ENCODE data around the gene PRPF40A.

The PRPF40A gene

DNA sequence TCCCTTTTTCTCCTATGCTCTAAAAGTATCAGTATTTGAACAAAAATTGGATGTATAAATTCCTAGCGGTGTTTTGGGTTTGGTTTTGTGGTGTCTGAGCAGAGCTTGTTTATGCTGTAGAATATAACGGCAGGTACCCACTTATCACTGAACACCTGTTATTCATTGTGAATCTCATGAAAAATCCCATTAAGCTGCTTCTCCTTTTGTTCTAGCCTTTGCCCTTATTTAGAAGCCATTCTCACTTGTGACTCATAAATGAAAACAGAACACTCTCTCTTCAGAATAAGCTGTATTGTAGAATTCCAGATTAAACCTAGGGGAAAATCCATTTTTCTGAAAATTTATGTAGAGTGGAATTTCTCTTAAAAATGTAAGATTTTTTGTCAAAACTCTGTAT lies 104.0 kb downstream of the PRPF40A start:
- no peak for DNase-seq

DNA sequence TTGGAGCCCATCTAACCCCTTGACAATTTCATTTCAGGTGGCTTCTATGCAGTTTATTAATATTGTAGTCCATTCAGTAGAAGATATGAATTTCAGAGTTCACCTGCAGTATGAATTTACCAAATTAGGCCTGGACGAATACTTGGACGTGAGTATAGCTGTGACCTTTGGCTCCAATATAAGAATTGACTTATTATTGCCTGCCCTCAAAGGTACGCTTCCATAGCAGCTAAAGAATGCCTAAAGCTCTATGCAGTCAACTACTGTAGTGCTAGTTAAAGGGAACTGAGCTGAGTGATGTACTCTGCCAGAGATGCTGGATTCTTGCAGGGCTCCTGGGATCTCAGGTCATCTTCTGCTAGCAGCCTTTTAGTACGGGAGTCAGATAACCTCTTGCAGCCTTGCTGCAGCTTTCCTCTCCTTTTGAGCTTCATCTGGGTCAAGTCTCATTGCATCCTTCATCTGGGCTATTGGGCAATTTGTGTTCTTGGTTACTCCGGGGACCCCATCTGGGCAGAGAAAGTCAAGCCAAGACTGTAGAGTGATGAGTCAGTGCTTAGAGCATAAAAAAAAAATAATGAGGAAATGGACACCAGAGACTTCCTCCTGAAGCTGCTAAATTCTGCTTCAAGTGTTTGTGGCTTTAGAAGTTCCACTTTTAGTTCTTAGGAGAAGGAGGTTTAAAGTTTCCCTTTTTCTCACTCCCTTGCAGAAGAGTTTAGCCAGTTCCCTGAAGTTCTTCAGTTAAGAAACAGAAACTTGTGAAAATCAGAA lies 105.6 kb downstream of the PRPF40A start:
- no peak for DNase-seq

DNA sequence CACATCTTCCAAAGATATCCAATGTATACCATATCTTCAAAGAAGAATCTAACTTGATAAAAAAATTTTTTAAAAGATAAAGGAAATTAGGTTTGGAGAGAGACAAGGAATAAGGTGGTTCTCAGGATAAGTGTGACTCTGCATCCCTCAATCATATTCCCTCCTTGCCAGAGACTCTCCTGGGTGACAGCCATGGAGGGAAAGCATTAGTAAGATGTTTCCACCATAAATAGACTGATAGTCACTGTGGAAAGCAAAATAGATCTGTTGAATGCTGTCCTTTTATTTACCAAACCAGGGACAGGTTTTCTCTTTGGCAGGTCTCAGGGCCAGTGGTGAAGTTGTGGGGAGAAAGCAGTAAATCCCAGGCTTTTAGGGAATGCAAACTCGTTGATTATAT lies 107.6 kb downstream of the PRPF40A start:
- DNase-seq, result no peak

DNA sequence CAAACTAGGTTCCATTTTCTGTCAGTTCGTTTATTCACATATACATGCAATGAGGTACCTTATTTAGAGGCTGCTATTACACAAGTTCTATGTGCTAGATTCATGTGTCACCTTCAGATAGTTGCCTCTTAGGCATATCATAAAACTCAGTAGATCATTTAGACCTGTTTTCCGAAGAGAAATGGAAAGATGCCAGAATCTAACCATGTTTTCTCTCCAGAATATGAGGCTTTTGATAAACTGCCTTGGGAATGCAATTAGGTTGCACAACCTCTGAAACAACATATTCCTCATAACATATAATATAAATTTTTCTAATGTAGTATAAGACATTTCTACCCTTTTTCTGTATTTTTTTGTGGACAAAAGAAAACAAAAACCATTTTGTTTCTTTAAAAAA lies 108.1 kb downstream of the PRPF40A start:
- no peak for DNase-seq

DNA sequence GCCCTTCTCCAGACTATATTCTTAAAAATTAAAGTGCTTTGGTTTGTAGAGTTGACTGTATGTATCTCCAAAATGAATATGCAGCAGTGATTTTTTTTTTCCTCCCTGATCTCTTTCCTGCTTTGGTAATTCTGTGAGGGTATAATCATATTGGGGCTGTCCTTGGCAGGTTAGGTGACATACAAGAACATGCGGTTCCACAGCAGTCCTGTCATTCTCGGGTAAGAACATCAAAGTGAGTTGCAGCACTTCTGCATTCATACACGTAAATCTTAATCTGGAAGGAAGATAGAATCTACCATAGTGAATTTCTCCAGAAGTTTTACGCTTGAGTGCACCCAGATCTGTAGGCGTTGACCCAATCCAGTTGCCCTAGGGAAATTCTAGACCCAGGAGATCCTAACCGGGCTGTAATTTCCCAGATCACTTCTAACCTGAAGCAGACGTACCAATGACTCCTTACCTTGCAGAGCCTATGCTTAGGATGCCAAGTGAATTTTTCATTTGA lies 109.4 kb downstream of the PRPF40A start:
- no peak for DNase-seq

DNA sequence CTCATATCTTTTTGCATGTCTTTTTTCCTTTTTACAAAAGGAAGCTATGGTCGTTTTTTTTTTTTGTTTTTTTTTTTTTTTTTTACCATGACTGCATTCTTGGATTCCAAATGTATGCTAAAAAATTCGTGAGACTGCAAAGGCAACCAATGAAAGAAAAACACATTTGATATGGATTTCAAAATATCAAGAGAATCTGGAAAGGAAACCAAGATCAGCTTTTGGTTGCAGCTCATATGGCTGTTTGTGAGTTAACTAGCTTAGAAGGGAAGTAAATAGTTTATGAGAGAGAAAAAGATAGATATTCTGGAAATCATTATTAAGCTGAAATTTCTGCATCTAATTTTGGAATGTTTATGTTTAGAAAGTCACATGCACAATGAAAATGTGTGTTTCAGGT lies 110.3 kb downstream of the PRPF40A start:
- DNase-seq, result no peak

DNA sequence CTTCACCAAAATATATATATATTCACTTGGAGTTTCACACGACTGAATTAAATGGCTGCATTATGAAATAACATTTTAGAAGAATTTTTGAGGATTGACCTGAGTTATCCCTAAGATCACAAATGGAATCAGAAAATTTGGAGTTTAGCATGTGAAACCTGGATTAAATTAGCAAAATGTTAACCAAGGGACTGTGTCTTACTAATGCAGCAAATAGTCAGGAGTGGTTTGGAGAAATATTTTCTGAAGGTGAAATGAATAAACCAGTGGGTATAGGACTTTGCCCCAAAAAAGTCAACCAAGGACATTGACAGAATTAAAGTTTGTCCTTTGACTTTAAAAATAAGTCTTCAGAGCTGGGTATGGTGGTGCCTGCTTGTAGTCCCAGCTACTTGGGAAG lies 111.2 kb downstream of the PRPF40A start:
- DNase-seq, result no peak

DNA sequence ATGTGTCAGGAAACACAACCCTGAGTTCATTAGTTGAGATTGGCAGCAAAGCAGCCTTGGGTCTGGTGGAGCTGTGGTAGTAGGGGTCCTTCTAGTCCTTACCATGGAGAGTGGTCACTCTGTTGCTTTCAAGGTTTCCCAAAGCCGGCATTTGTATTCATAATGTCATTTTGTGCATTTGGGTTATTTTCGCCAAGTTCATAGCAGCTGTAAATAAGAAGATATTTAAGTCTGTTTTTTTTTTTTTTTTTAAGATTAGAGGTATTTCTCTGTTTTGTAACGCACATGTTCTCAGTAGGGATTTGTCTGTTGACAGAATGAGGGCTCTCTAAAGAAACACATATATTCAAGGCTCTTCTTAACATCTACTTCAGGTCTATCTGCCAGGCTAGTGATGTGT lies 114.1 kb downstream of the PRPF40A start:
- DNase-seq, result no peak

DNA sequence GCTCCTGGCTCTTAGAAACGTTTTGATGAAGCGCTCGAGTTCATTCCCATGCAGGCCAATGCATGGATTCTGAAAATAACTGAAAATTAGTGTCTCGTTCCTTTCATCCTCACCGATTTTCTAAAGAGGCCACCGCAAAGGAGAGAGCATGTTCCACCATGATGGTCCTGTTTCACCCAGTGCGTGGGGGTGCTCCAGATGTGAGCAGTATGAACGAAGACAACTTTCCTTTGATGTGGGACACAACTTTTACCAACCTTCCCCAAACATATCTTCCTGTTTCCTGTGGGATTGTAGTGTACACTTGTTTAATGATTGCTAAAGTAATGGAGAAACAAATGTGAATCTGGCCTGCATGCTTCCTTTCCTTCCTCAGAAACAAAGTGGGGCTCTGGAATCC lies 114.5 kb downstream of the PRPF40A start:
- no peak for DNase-seq
